Osteocyte (in vitro differentiated cells): ENCODE measurements around the gene SLC26A2. TPM values are rescaled to one million over a fixed set of nuclear protein-coding genes. Genes with fewer than 3 reads are reported as not detected.

Experiments used
- DNase-seq: peaks from one replicate; pipeline ENCODE4 v3.0.0; 2021; ENCODE audit warnings: mixed read lengths; ENCODE audit not compliant: unreplicated experiment; ENCODE audit errors: extremely low spot score
- H3K27ac Mint-ChIP-seq: one replicate; pipeline ENCODE4 v1.8.0; 2021; ENCODE audit warnings: mild to moderate bottlenecking, mixed read lengths; ENCODE audit not compliant: unreplicated experiment
- H3K27me3 Mint-ChIP-seq: one replicate; pipeline ENCODE4 v1.8.0; 2021; ENCODE audit warnings: mixed read lengths; ENCODE audit not compliant: unreplicated experiment
- H3K36me3 Mint-ChIP-seq: one replicate; pipeline ENCODE4 v1.8.0; 2021; ENCODE audit warnings: mixed read lengths; ENCODE audit not compliant: unreplicated experiment
- H3K4me1 Mint-ChIP-seq: one replicate; pipeline ENCODE4 v1.8.0; 2021; ENCODE audit warnings: mixed read lengths; ENCODE audit not compliant: unreplicated experiment
- H3K4me3 Mint-ChIP-seq: one replicate; pipeline ENCODE4 v1.8.0; 2021; ENCODE audit warnings: mild to moderate bottlenecking, moderate library complexity, mixed read lengths; ENCODE audit not compliant: unreplicated experiment
- H3K9me3 Mint-ChIP-seq: one replicate; pipeline ENCODE4 v1.8.0; 2021; ENCODE audit warnings: mixed read lengths; ENCODE audit not compliant: unreplicated experiment
- total RNA-seq: library from RNA; stranded (reverse); gene quantifications from 2 replicates; pipeline ENCODE4 v1.2.1, GENCODE V29; 2021
- TF ChIP-seq, protein P1 (sequence below): fragments of 200-600 bp; sonication (generic); IDR thresholded peaks from 2 replicates; pipeline ENCODE4 v1.5.0; 2021; ENCODE audit warnings: antibody characterized with exemption, mild to moderate bottlenecking, moderate library complexity

SLC26A2 gene
- total RNA-seq, 1 donor from 2014 or later: 39.7 TPM

DNA sequence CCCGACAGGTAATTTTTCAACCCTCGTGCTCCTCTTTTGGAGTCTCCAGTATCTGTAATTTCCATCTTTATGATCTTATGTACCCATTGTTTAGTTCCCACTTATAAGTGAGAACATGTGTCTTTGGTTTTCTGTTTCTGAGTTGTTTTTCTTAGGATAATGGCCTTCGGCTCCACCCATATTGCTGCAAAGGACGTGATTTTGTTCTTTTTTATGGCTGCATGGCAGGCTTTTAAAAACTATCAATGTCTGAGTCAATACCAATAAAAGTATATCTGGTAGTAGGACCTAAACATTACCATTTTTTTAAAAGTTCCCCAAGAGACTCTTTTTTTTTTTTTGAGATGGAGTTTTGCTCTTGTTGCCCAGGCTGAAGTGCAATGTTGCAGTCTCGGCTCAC, 3.9 kb upstream of the SLC26A2 start:
- peaks cover 45% of the 10 kb centered on the region for H3K4me1 Mint-ChIP-seq
- no peak for DNase-seq
- H3K27ac Mint-ChIP-seq: peak overlapping the region; percentile 45
- H3K9me3 Mint-ChIP-seq: no peaks in the 10 kb centered on the region
- H3K27me3 Mint-ChIP-seq: no peaks in the 10 kb centered on the region
- H3K36me3 Mint-ChIP-seq: no peaks in the 10 kb centered on the region
- TF ChIP-seq, protein P1, sequence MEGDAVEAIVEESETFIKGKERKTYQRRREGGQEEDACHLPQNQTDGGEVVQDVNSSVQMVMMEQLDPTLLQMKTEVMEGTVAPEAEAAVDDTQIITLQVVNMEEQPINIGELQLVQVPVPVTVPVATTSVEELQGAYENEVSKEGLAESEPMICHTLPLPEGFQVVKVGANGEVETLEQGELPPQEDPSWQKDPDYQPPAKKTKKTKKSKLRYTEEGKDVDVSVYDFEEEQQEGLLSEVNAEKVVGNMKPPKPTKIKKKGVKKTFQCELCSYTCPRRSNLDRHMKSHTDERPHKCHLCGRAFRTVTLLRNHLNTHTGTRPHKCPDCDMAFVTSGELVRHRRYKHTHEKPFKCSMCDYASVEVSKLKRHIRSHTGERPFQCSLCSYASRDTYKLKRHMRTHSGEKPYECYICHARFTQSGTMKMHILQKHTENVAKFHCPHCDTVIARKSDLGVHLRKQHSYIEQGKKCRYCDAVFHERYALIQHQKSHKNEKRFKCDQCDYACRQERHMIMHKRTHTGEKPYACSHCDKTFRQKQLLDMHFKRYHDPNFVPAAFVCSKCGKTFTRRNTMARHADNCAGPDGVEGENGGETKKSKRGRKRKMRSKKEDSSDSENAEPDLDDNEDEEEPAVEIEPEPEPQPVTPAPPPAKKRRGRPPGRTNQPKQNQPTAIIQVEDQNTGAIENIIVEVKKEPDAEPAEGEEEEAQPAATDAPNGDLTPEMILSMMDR: no peak
- H3K4me3 Mint-ChIP-seq: no peak overlapping the region

DNA sequence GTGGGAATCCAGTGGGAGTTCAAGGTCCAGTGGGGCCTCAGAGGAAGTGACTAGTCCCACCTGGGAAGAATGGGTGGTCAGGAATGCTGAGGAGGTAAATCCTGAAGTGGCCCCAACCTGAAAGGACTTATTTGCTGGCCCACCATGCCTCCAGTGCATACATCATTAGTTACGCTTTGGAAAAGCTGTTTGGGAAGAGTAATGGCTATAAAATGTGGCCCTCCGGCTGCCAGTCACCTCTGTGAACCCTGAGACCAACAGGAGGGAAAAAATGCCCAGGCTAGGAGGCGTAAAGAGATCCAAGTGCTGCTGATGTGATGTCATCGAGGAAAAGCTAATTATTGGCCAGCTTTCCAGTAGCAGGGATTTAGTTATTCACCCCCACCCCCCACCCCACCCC, 2.7 kb upstream of the SLC26A2 start:
- Mint-ChIP-seq H3K4me3 (no peak overlapping the region), H3K36me3 (no peaks in the 10 kb centered on the region), H3K4me1 (peaks cover 53% of the 10 kb centered on the region), H3K27me3 (no peaks in the 10 kb centered on the region), H3K9me3 (no peaks in the 10 kb centered on the region), H3K27ac (no peak overlapping the region)
- TF ChIP-seq, protein P1: no peak
- no peak for DNase-seq

DNA sequence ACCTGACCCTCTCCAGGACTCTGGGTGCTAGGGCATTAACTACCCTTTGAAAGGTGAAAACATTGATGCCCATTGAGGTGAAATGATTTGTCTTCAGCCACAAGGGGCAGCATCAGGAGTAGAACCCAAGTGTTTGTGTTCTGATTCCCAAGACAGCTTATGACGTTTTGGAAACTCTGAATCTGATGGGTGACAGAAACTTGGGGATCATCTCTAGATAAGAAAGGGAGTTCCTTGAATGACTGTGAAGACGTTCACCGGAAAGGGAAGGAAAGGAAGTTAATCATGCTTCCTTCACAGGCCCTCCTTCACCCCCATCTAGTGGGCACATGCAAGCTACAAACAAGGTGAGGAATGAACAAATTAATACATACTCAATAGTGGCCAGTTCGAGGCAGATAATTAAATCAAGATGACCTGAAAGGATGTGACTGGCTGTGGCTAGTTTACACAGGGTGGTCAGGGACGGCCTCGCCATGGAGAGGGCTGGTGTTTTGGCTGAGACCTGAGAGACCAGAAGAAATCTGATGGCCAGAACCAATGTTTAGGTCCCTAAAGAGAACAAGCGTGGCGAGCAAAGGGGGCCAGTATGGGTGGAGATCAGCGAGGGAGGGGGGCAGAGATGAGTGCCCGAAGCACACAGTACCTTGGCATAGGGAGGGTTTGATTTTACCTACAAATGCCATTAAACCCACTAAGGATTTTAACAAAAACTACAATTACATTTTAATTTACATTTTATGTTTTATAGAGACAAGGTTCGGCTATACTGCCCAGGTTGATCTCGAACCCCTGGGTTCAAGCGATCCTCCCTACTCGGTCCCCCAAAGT, 937 bp upstream of the SLC26A2 start:
- H3K36me3 Mint-ChIP-seq: no peaks in the 10 kb centered on the region
- H3K9me3 Mint-ChIP-seq: no peaks in the 10 kb centered on the region
- H3K4me1 Mint-ChIP-seq: peaks cover 52% of the 10 kb centered on the region

DNA sequence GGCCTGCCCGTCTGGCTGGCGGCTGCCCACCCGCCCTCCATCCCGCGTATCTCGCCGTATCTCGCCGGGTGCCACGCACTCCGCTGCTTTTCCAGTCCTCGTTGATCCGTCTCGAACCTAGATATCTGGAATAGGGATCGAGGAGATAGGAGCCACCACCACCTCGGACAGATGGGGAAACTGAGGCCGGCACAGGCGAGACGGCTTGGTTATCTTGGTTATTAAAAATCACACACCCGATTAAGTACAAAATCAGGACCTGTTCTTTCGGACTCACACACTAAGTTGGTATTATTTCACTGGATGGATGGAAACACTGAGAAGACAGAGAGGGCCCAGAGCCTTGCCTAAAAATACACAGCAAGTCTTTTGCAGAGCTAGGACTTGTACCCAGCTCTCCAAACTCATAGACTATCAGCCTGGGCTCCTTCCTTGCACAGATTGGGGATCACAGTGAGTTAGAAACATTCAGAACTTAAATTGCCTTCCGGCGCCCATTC, 678 bp downstream of the SLC26A2 start:
- no peak for DNase-seq
- peak overlapping the region; percentile 88 for H3K4me3 Mint-ChIP-seq
- no peaks in the 10 kb centered on the region for H3K9me3 Mint-ChIP-seq
- peaks cover 49% of the 10 kb centered on the region for H3K4me1 Mint-ChIP-seq
- H3K36me3 Mint-ChIP-seq: no peaks in the 10 kb centered on the region
- no peaks in the 10 kb centered on the region for H3K27me3 Mint-ChIP-seq
- H3K27ac Mint-ChIP-seq: peak overlapping the region; percentile 75
- TF ChIP-seq, protein P1: no peak

More for the DNA sequence above, 937 bp upstream of the SLC26A2 start:
- Mint-ChIP-seq H3K27me3 (no peaks in the 10 kb centered on the region), H3K27ac (peak overlapping the region; percentile 99), H3K4me3 (peak overlapping the region; percentile 88)
- TF ChIP-seq, protein P1: peak; percentile 62
- DNase-seq: no peak

DNA sequence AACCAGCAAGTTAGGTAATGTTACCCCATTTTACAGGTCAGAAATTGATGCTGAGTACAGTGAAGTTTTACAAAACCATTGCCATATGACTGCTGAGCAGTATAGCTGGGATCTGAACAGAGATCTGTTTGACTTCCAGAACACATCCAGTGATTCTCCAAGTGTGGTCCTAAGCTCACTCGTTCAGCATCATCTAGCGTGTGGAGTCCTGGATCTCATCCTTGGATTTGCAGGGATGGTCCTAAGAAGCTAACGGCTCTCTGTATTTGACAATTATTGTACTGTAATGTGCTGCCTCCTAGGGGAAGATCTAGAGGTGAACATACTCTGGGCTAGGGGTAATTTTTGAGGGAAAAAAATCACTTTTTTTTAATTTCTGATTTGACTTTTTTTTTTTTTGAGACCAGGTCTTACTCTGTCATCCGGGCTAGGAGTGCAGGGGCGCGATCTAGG, 1.4 kb downstream of the SLC26A2 start:
- H3K4me1 Mint-ChIP-seq: peaks cover 44% of the 10 kb centered on the region
- no peaks in the 10 kb centered on the region for H3K36me3 Mint-ChIP-seq
- TF ChIP-seq, protein P1: peak; percentile 73
- H3K27me3 Mint-ChIP-seq: no peaks in the 10 kb centered on the region
- no peaks in the 10 kb centered on the region for H3K9me3 Mint-ChIP-seq
- H3K4me3 Mint-ChIP-seq: peak overlapping the region; percentile 88
- DNase-seq: no peak
- H3K27ac Mint-ChIP-seq: peak overlapping the region; percentile 75
